ENCODE measurements around the gene ADAMTS9.
A peak's percentile ranks its signal among the peaks of the same experiment; 100 is the strongest.

The ADAMTS9 gene

GRCh38 chr3:64716110-64716710 is 28.4 kb upstream of the ADAMTS9 start:
- Histone ChIP-seq H3K4me3 (ENCODE audit: low read length) (no peak overlapping the region), H3K36me3 (ENCODE audit: control insufficient read depth, insufficient read depth, low read length) (no peaks in the 10 kb centered on the region), H3K27me3 (ENCODE audit: control insufficient read depth, insufficient read depth, low read length) (no peaks in the 10 kb centered on the region), H3K9me3 (ENCODE audit: control insufficient read depth, insufficient read depth, low read length) (no peaks in the 10 kb centered on the region), H3K27ac (ENCODE audit: low read length) (no peak overlapping the region), H3K4me1 (ENCODE audit: control insufficient read depth, insufficient read depth, low read length) (no peaks in the 10 kb centered on the region)
- WGBS (ENCODE audit: insufficient coverage, insufficient read length): no CpG with 5 or more reads among the region's 8 CpGs
- no peak for DNase-seq (ENCODE audit: low read depth, low spot score)

GRCh38 chr3:64715211-64715982 is 27.6 kb upstream of the ADAMTS9 start:
- no CpG with 5 or more reads among the region's 9 CpGs for WGBS (ENCODE audit: insufficient coverage, insufficient read length)
- Histone ChIP-seq H3K4me3 (ENCODE audit: low read length) (no peak overlapping the region), H3K27me3 (ENCODE audit: control insufficient read depth, insufficient read depth, low read length) (no peaks in the 10 kb centered on the region), H3K27ac (ENCODE audit: low read length) (no peak overlapping the region), H3K36me3 (ENCODE audit: control insufficient read depth, insufficient read depth, low read length) (no peaks in the 10 kb centered on the region), H3K4me1 (ENCODE audit: control insufficient read depth, insufficient read depth, low read length) (no peaks in the 10 kb centered on the region), H3K9me3 (ENCODE audit: control insufficient read depth, insufficient read depth, low read length) (no peaks in the 10 kb centered on the region)
- DNase-seq (ENCODE audit: low read depth, low spot score): no peak

GRCh38 chr3:64708456-64708855 is 20.7 kb upstream of the ADAMTS9 start:
- no peak overlapping the region for H3K4me3 ChIP-seq (ENCODE audit: low read length)
- no peaks in the 10 kb centered on the region for H3K27me3 ChIP-seq (ENCODE audit: control insufficient read depth, insufficient read depth, low read length)
- no peak overlapping the region for H3K27ac ChIP-seq (ENCODE audit: low read length)
- H3K36me3 ChIP-seq (ENCODE audit: control insufficient read depth, insufficient read depth, low read length): no peaks in the 10 kb centered on the region
- DNase-seq (ENCODE audit: low read depth, low spot score): no peak
- WGBS (ENCODE audit: insufficient coverage, insufficient read length): no CpG with 5 or more reads among the region's 3 CpGs
- no peaks in the 10 kb centered on the region; the same call in 1 of the 2 replicates for H3K4me1 ChIP-seq (ENCODE audit: control insufficient read depth, insufficient read depth, low read length)
- H3K9me3 ChIP-seq (ENCODE audit: control insufficient read depth, insufficient read depth, low read length): no peaks in the 10 kb centered on the region

DNA sequence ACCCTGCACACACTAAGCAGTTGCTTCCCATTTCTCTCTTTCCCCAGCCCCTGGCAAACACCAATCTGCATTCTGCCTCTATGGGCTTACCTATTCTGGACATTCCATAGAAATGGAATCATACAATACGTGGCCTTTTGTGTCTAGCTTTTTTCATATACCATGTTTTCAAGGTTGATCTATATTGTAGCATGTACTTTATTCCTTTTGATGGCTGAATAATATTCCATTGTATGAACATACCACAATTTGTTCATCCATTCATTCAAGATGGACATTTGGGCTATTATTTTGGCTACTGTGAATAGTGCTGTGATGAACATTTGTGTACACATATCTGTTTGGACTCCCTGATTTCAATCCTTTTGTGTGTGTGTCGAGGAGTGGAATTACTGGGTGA is 18.1 kb upstream of the ADAMTS9 start:
- no peaks in the 10 kb centered on the region; the same call in 1 of the 2 replicates for H3K4me1 ChIP-seq (ENCODE audit: control insufficient read depth, insufficient read depth, low read length)
- H3K4me3 ChIP-seq (ENCODE audit: low read length): no peak overlapping the region
- no CpG with 5 or more reads among the region's 2 CpGs for WGBS (ENCODE audit: insufficient coverage, insufficient read length)
- no peaks in the 10 kb centered on the region for H3K9me3 ChIP-seq (ENCODE audit: control insufficient read depth, insufficient read depth, low read length)
- H3K27ac ChIP-seq (ENCODE audit: low read length): no peak overlapping the region
- no peak for DNase-seq (ENCODE audit: low read depth, low spot score)
- no peaks in the 10 kb centered on the region for H3K27me3 ChIP-seq (ENCODE audit: control insufficient read depth, insufficient read depth, low read length)
- no peaks in the 10 kb centered on the region for H3K36me3 ChIP-seq (ENCODE audit: control insufficient read depth, insufficient read depth, low read length)

DNA sequence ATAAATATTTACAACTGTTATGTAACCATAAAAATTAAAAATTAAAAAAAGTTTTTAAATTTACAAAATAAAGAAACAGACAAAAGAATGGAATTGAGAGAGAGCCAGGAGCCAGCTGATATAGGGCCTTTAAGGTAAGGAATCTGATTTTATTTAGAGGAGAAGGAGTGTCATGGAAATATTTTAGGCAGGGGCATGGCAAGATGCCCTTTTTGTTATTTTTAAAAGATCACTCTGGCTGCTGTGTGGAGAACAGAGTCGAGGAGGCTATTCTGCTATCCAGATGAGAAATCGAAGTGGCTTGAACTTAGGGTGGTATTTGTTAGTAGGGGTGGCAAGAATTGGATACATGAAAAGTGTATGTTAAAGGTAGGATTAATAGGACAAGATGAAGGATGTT is 9.1 kb upstream of the ADAMTS9 start:
- H3K9me3 ChIP-seq (ENCODE audit: control insufficient read depth, insufficient read depth, low read length): no peaks in the 10 kb centered on the region
- no peaks in the 10 kb centered on the region for H3K36me3 ChIP-seq (ENCODE audit: control insufficient read depth, insufficient read depth, low read length)
- no peak overlapping the region for H3K27ac ChIP-seq (ENCODE audit: low read length)
- no peak overlapping the region for H3K4me3 ChIP-seq (ENCODE audit: low read length)
- H3K4me1 ChIP-seq (ENCODE audit: control insufficient read depth, insufficient read depth, low read length): peaks cover 2% of the 10 kb centered on the region; the same call in 1 of the 2 replicates
- H3K27me3 ChIP-seq (ENCODE audit: control insufficient read depth, insufficient read depth, low read length): no peaks in the 10 kb centered on the region
- no CpG with 5 or more reads among the region's 2 CpGs for WGBS (ENCODE audit: insufficient coverage, insufficient read length)
- DNase-seq (ENCODE audit: low read depth, low spot score): no peak

- no peaks in the 10 kb centered on the region for H3K27me3 ChIP-seq (ENCODE audit: control insufficient read depth, insufficient read depth, low read length)
- no CpG with 5 or more reads among the region's 2 CpGs for WGBS (ENCODE audit: insufficient coverage, insufficient read length)
- H3K4me3 ChIP-seq (ENCODE audit: low read length): no peak overlapping the region
- no peak for DNase-seq (ENCODE audit: low read depth, low spot score)
- peaks cover 2% of the 10 kb centered on the region; the same call in 1 of the 2 replicates for H3K4me1 ChIP-seq (ENCODE audit: control insufficient read depth, insufficient read depth, low read length)
- H3K9me3 ChIP-seq (ENCODE audit: control insufficient read depth, insufficient read depth, low read length): no peaks in the 10 kb centered on the region
- H3K27ac ChIP-seq (ENCODE audit: low read length): no peak overlapping the region
- no peaks in the 10 kb centered on the region for H3K36me3 ChIP-seq (ENCODE audit: control insufficient read depth, insufficient read depth, low read length)
Observed at GRCh38 chr3:64694114-64694513, 6.3 kb upstream of the ADAMTS9 start.

- H3K36me3 ChIP-seq (ENCODE audit: control insufficient read depth, insufficient read depth, low read length): no peaks in the 10 kb centered on the region
- no peak overlapping the region for H3K27ac ChIP-seq (ENCODE audit: low read length)
- peaks cover 4% of the 10 kb centered on the region; the same call in 1 of the 2 replicates for H3K27me3 ChIP-seq (ENCODE audit: control insufficient read depth, insufficient read depth, low read length)
- H3K9me3 ChIP-seq (ENCODE audit: control insufficient read depth, insufficient read depth, low read length): no peaks in the 10 kb centered on the region
- no CpG with 5 or more reads among the region's 3 CpGs for WGBS (ENCODE audit: insufficient coverage, insufficient read length)
- H3K4me3 ChIP-seq (ENCODE audit: low read length): no peak overlapping the region
- DNase-seq (ENCODE audit: low read depth, low spot score): no peak
- peaks cover 2% of the 10 kb centered on the region; the same call in 1 of the 2 replicates for H3K4me1 ChIP-seq (ENCODE audit: control insufficient read depth, insufficient read depth, low read length)
Observed at GRCh38 chr3:64693031-64693430, 5.2 kb upstream of the ADAMTS9 start.

DNA sequence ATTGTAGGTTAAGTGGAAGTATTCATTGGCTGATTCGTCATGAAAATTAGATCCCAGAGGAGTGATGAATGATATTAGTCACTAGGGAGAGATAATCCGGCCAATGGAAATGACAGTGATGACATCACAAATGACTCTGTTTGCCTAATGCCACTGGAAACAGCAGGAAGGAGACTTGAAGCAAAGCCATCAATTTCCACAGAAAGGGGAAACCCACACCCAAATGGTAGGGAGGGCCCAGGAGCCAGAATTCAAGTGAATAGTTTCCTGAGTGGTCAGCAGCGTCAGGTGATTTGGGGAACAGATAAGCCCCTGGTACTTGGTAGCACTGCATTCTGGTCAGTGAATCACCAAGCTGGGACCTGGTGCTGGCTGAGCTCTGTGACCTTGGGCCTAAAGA is 3.3 kb upstream of the ADAMTS9 start:
- Histone ChIP-seq H3K4me1 (ENCODE audit: control insufficient read depth, insufficient read depth, low read length) (peaks cover 2% of the 10 kb centered on the region; the same call in 1 of the 2 replicates), H3K36me3 (ENCODE audit: control insufficient read depth, insufficient read depth, low read length) (no peaks in the 10 kb centered on the region), H3K4me3 (ENCODE audit: low read length) (no peak overlapping the region), H3K27me3 (ENCODE audit: control insufficient read depth, insufficient read depth, low read length) (peaks cover 15% of the 10 kb centered on the region), H3K27ac (ENCODE audit: low read length) (no peak overlapping the region), H3K9me3 (ENCODE audit: control insufficient read depth, insufficient read depth, low read length) (no peaks in the 10 kb centered on the region)
- no peak for DNase-seq (ENCODE audit: low read depth, low spot score)
- no CpG with 5 or more reads among the region's 3 CpGs for WGBS (ENCODE audit: insufficient coverage, insufficient read length)

- H3K4me3 ChIP-seq (ENCODE audit: low read length): peak overlapping the region; percentile 68; the same call in 1 of the 2 replicates
- DNase-seq (ENCODE audit: low read depth, low spot score): no peak
- peaks cover 42% of the 10 kb centered on the region for H3K27me3 ChIP-seq (ENCODE audit: control insufficient read depth, insufficient read depth, low read length)
- no CpG with 5 or more reads among the region's 42 CpGs for WGBS (ENCODE audit: insufficient coverage, insufficient read length)
- no peaks in the 10 kb centered on the region for H3K36me3 ChIP-seq (ENCODE audit: control insufficient read depth, insufficient read depth, low read length)
- H3K4me1 ChIP-seq (ENCODE audit: control insufficient read depth, insufficient read depth, low read length): peaks cover 8% of the 10 kb centered on the region
- no peak overlapping the region for H3K27ac ChIP-seq (ENCODE audit: low read length)
- no peaks in the 10 kb centered on the region for H3K9me3 ChIP-seq (ENCODE audit: control insufficient read depth, insufficient read depth, low read length)
Observed at GRCh38 chr3:64687086-64687780, 567 bp downstream of the ADAMTS9 start.

- no peaks in the 10 kb centered on the region for H3K36me3 ChIP-seq (ENCODE audit: control insufficient read depth, insufficient read depth, low read length)
- no CpG with 5 or more reads among the region's 31 CpGs for WGBS (ENCODE audit: insufficient coverage, insufficient read length)
- peaks cover 8% of the 10 kb centered on the region for H3K4me1 ChIP-seq (ENCODE audit: control insufficient read depth, insufficient read depth, low read length)
- peak overlapping the region; percentile 9; the same call in 1 of the 2 replicates for H3K4me3 ChIP-seq (ENCODE audit: low read length)
- H3K27me3 ChIP-seq (ENCODE audit: control insufficient read depth, insufficient read depth, low read length): peaks cover 45% of the 10 kb centered on the region
- no peak overlapping the region for H3K27ac ChIP-seq (ENCODE audit: low read length)
- no peaks in the 10 kb centered on the region for H3K9me3 ChIP-seq (ENCODE audit: control insufficient read depth, insufficient read depth, low read length)
- DNase-seq (ENCODE audit: low read depth, low spot score): no peak
Observed at GRCh38 chr3:64686446-64686908, 1.3 kb downstream of the ADAMTS9 start.
